ENCODE results near the gene DCAF6.

DCAF6 gene

DNA sequence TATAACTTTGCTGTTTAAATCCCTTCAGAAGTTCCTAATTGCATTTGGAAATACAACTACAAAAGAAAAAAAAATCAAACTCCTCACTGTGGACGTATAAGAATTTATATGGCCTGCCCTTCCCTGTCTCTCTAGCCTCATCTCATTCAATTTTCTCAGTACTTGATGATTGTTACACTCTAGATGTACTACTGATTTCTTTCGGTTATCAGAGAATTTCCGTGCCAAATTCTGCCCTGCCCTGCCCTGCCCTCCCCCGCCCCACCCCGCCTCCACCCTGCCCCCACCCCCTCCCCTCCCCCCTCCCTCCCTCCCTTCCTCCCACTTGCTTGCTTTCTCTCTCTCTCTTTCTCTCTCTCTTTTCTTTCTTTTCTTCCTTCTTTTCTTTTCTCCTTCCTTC is 72.1 kb downstream of the DCAF6 start:
- Histone ChIP-seq H3K4me1 (ENCODE audit: insufficient read depth, insufficient read length) (no peaks in the 10 kb centered on the region), H3K9ac (ENCODE audit: insufficient read length, low read depth) (no peak overlapping the region), H3K4me3 (ENCODE audit: insufficient read length, low read depth) (no peak overlapping the region), H3K27me3 (ENCODE audit: insufficient read depth, insufficient read length) (no peaks in the 10 kb centered on the region), H3K36me3 (ENCODE audit: insufficient read depth, insufficient read length, low read length) (peaks cover 25% of the 10 kb centered on the region), H3K9me3 (ENCODE audit: insufficient read depth, low read length) (no peaks in the 10 kb centered on the region)
- no peak for DNase-seq (ENCODE audit: low read depth, low spot score)
- no peak for TF ChIP-seq ZNF274 (IDR thresholded peaks at IDR 0.05; ENCODE audit: low read depth, low read length)
- no peak for TF ChIP-seq YY1 (IDR thresholded peaks at IDR 0.05; ENCODE audit: insufficient read depth, insufficient read length)
- TF ChIP-seq SUZ12 (IDR thresholded peaks at IDR 0.05; ENCODE audit: extremely low read depth, insufficient read depth, insufficient read length) = no peak

DNA sequence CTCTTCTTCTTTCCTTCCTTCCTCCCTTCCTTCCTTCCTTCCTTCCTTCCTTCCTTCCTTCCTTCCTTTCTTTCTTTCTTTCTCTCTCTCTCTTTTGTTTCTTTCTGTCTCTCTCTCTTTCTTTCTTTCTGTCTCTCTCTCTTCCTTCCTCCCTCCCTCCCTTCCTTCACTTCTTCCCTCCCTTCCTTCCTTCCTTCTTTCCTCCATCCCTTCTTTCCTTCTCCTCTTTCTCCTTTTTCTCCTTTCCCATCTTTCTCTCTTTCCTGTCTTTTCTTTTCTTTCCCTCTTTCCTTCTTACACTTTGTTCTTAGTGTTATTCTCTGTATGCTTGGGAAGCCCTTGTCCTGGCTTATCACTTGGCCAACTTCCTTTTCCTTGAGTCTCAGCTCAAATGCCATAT is 72.8 kb downstream of the DCAF6 start:
- Histone ChIP-seq H3K4me3 (ENCODE audit: insufficient read length, low read depth) (no peak overlapping the region), H3K9ac (ENCODE audit: insufficient read length, low read depth) (no peak overlapping the region), H3K36me3 (ENCODE audit: insufficient read depth, insufficient read length, low read length) (peaks cover 23% of the 10 kb centered on the region), H3K27me3 (ENCODE audit: insufficient read depth, insufficient read length) (no peaks in the 10 kb centered on the region), H3K4me1 (ENCODE audit: insufficient read depth, insufficient read length) (no peaks in the 10 kb centered on the region), H3K9me3 (ENCODE audit: insufficient read depth, low read length) (no peaks in the 10 kb centered on the region)
- TF ChIP-seq SUZ12 (IDR thresholded peaks at IDR 0.05; ENCODE audit: extremely low read depth, insufficient read depth, insufficient read length) = no peak
- TF ChIP-seq ZNF274 (IDR thresholded peaks at IDR 0.05; ENCODE audit: low read depth, low read length) = no peak
- no peak for TF ChIP-seq YY1 (IDR thresholded peaks at IDR 0.05; ENCODE audit: insufficient read depth, insufficient read length)
- no peak for DNase-seq (ENCODE audit: low read depth, low spot score)

DNA sequence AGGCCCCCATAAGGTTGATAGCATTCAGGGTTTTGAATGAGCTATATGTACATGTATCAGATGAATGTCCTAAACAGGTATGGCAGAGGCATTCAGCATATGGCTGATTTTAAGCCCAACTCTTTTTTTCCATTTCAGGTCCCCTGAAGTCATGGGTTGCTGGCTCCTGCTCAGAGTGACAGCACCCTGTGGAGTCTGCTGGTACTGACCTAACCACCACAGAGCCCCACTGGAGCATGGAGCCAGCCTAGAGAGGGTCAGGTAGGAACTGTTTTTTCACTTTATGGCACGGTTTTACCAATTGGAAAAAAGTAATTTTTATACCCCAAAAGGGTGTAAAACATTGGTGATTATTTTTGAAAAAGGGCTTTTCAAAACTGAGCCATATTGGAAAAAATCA is 82.9 kb downstream of the DCAF6 start:
- no peak for DNase-seq (ENCODE audit: low read depth, low spot score)
- H3K4me1 ChIP-seq (ENCODE audit: insufficient read depth, insufficient read length) = no peaks in the 10 kb centered on the region
- H3K36me3 ChIP-seq (ENCODE audit: insufficient read depth, insufficient read length, low read length) = peaks cover 33% of the 10 kb centered on the region
- no peaks in the 10 kb centered on the region for H3K27me3 ChIP-seq (ENCODE audit: insufficient read depth, insufficient read length)
- no peak overlapping the region for H3K9ac ChIP-seq (ENCODE audit: insufficient read length, low read depth)
- H3K9me3 ChIP-seq (ENCODE audit: insufficient read depth, low read length) = no peaks in the 10 kb centered on the region
- no peak overlapping the region for H3K4me3 ChIP-seq (ENCODE audit: insufficient read length, low read depth)
- TF ChIP-seq ZNF274 (IDR thresholded peaks at IDR 0.05; ENCODE audit: low read depth, low read length) = no peak
- TF ChIP-seq YY1 (IDR thresholded peaks at IDR 0.05; ENCODE audit: insufficient read depth, insufficient read length) = no peak
- no peak for TF ChIP-seq SUZ12 (IDR thresholded peaks at IDR 0.05; ENCODE audit: extremely low read depth, insufficient read depth, insufficient read length)

DNA sequence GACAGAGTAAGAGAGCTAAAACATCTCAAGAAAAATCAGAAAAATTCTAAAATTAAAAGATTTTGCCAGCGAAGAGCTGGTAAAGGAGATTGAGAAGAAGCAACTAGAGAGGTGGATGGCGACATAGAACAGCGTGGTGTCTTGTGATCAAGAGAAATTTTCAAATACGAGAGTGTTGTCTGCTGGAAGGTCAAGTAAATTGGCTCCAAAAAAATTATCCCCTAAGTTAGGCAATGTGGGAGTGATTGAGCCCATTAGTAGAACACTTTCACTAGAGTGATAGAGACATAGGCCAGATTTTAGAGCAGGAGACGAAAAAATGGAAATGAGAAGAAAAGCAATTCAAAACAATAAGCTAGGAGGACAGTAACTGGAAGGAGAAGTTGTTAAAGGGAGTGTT is 94.7 kb downstream of the DCAF6 start:
- no peak for DNase-seq (ENCODE audit: low read depth, low spot score)
- TF ChIP-seq SUZ12 (IDR thresholded peaks at IDR 0.05; ENCODE audit: extremely low read depth, insufficient read depth, insufficient read length) (no peak), YY1 (IDR thresholded peaks at IDR 0.05; ENCODE audit: insufficient read depth, insufficient read length) (no peak), ZNF274 (IDR thresholded peaks at IDR 0.05; ENCODE audit: low read depth, low read length) (no peak)
- Histone ChIP-seq H3K4me3 (ENCODE audit: insufficient read length, low read depth) (no peak overlapping the region), H3K4me1 (ENCODE audit: insufficient read depth, insufficient read length) (no peaks in the 10 kb centered on the region), H3K9ac (ENCODE audit: insufficient read length, low read depth) (no peak overlapping the region), H3K27me3 (ENCODE audit: insufficient read depth, insufficient read length) (no peaks in the 10 kb centered on the region), H3K36me3 (ENCODE audit: insufficient read depth, insufficient read length, low read length) (peaks cover 4% of the 10 kb centered on the region), H3K9me3 (ENCODE audit: insufficient read depth, low read length) (no peaks in the 10 kb centered on the region)

- no peak for DNase-seq (ENCODE audit: low read depth, low spot score)
- Histone ChIP-seq H3K36me3 (ENCODE audit: insufficient read depth, insufficient read length, low read length) (peaks cover under 1% of the 10 kb centered on the region), H3K4me3 (ENCODE audit: insufficient read length, low read depth) (no peak overlapping the region), H3K9me3 (ENCODE audit: insufficient read depth, low read length) (no peaks in the 10 kb centered on the region), H3K4me1 (ENCODE audit: insufficient read depth, insufficient read length) (no peaks in the 10 kb centered on the region), H3K27me3 (ENCODE audit: insufficient read depth, insufficient read length) (no peaks in the 10 kb centered on the region), H3K9ac (ENCODE audit: insufficient read length, low read depth) (no peak overlapping the region)
- TF ChIP-seq SUZ12 (IDR thresholded peaks at IDR 0.05; ENCODE audit: extremely low read depth, insufficient read depth, insufficient read length) (no peak), YY1 (IDR thresholded peaks at IDR 0.05; ENCODE audit: insufficient read depth, insufficient read length) (no peak), ZNF274 (IDR thresholded peaks at IDR 0.05; ENCODE audit: low read depth, low read length) (no peak)
Measured at GRCh38 chr1:168031627-168032026, 95.1 kb downstream of the DCAF6 start.

DNA sequence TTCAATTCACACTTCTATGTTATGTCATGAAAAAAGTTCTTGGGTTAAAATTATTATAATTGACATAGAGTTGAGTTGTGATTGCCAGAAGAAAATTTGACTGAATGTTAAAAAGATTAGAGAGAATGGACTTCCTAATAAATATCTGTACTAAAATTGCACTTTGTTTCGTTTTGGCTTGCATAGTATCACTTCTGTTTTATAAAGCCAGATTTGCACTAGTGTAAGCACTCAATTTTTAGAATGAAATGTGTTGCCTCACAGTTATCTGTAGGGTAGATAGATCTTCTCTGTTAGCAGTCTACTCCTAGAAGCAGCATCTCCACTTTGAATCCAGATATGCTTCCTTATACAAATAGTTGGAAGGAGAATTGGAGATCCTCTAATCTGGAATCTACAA is 95.5 kb downstream of the DCAF6 start:
- Histone ChIP-seq H3K9ac (ENCODE audit: insufficient read length, low read depth) (no peak overlapping the region), H3K27me3 (ENCODE audit: insufficient read depth, insufficient read length) (no peaks in the 10 kb centered on the region), H3K4me1 (ENCODE audit: insufficient read depth, insufficient read length) (no peaks in the 10 kb centered on the region), H3K4me3 (ENCODE audit: insufficient read length, low read depth) (no peak overlapping the region), H3K9me3 (ENCODE audit: insufficient read depth, low read length) (no peaks in the 10 kb centered on the region), H3K36me3 (ENCODE audit: insufficient read depth, insufficient read length, low read length) (no peaks in the 10 kb centered on the region)
- TF ChIP-seq SUZ12 (IDR thresholded peaks at IDR 0.05; ENCODE audit: extremely low read depth, insufficient read depth, insufficient read length) (no peak), YY1 (IDR thresholded peaks at IDR 0.05; ENCODE audit: insufficient read depth, insufficient read length) (no peak), ZNF274 (IDR thresholded peaks at IDR 0.05; ENCODE audit: low read depth, low read length) (no peak)
- DNase-seq (ENCODE audit: low read depth, low spot score) = no peak

DNA sequence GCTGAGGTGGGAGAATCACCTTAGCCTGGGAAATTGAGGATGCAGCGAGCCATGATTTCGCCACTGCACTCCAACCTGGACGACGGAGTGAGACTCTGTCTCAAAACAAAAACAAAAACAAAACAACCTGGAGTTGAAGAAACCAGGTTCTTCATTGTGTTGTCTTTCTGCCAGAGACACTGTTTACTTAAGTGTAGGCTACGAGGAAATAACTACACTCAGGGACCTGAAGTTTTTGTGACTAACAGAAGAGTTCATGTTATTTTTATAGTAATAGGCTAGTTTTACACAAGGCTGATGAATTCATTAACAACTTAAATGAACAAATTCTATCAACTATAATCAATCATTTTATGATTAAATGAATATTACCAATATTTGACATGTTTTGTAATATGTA is 98.9 kb downstream of the DCAF6 start:
- Histone ChIP-seq H3K27me3 (ENCODE audit: insufficient read depth, insufficient read length) (no peaks in the 10 kb centered on the region), H3K36me3 (ENCODE audit: insufficient read depth, insufficient read length, low read length) (no peaks in the 10 kb centered on the region), H3K9ac (ENCODE audit: insufficient read length, low read depth) (no peak overlapping the region), H3K4me1 (ENCODE audit: insufficient read depth, insufficient read length) (no peaks in the 10 kb centered on the region), H3K9me3 (ENCODE audit: insufficient read depth, low read length) (no peaks in the 10 kb centered on the region), H3K4me3 (ENCODE audit: insufficient read length, low read depth) (no peak overlapping the region)
- no peak for DNase-seq (ENCODE audit: low read depth, low spot score)
- no peak for TF ChIP-seq YY1 (IDR thresholded peaks at IDR 0.05; ENCODE audit: insufficient read depth, insufficient read length)
- TF ChIP-seq SUZ12 (IDR thresholded peaks at IDR 0.05; ENCODE audit: extremely low read depth, insufficient read depth, insufficient read length) = no peak
- TF ChIP-seq ZNF274 (IDR thresholded peaks at IDR 0.05; ENCODE audit: low read depth, low read length) = no peak

- Histone ChIP-seq H3K9ac (ENCODE audit: insufficient read length, low read depth) (no peak overlapping the region), H3K9me3 (ENCODE audit: insufficient read depth, low read length) (no peaks in the 10 kb centered on the region), H3K27me3 (ENCODE audit: insufficient read depth, insufficient read length) (no peaks in the 10 kb centered on the region), H3K4me1 (ENCODE audit: insufficient read depth, insufficient read length) (no peaks in the 10 kb centered on the region), H3K36me3 (ENCODE audit: insufficient read depth, insufficient read length, low read length) (peaks cover 21% of the 10 kb centered on the region), H3K4me3 (ENCODE audit: insufficient read length, low read depth) (no peak overlapping the region)
- DNase-seq (ENCODE audit: low read depth, low spot score) = no peak
- TF ChIP-seq YY1 (IDR thresholded peaks at IDR 0.05; ENCODE audit: insufficient read depth, insufficient read length) = no peak
- TF ChIP-seq SUZ12 (IDR thresholded peaks at IDR 0.05; ENCODE audit: extremely low read depth, insufficient read depth, insufficient read length) = no peak
- no peak for TF ChIP-seq ZNF274 (IDR thresholded peaks at IDR 0.05; ENCODE audit: low read depth, low read length)
Measured at GRCh38 chr1:168042362-168042761, 105.9 kb downstream of the DCAF6 start.
